ENCODE measurements around the gene FRMD5.

DNA sequence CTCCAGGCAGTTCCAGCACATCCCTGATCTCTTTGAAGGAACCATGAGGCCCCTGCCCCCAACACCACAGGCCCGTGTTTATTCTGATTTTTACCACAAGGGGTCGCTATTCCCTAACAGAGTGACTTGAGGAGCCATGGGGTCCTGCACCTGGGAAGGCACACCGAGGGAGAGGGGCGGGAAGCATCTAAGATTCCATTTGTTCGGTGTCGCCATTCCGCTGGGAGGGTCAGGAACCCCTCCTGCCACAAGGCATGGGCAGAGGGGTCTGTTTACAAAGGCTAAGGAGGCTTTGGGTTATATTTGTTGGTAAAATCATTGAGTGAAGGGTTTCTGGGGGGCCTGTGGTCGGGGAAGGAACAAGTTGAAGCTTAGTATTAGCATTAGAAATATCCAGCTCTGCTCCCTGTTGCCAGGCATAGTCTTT lies 291.2 kb downstream of the FRMD5 start:
- no peak for TF ChIP-seq POLR2AphosphoS5 (IDR thresholded peaks at IDR 0.05; ENCODE audit: insufficient read depth in 1 of 2, low read depth in 1 of 2)
- TF ChIP-seq, protein P1, sequence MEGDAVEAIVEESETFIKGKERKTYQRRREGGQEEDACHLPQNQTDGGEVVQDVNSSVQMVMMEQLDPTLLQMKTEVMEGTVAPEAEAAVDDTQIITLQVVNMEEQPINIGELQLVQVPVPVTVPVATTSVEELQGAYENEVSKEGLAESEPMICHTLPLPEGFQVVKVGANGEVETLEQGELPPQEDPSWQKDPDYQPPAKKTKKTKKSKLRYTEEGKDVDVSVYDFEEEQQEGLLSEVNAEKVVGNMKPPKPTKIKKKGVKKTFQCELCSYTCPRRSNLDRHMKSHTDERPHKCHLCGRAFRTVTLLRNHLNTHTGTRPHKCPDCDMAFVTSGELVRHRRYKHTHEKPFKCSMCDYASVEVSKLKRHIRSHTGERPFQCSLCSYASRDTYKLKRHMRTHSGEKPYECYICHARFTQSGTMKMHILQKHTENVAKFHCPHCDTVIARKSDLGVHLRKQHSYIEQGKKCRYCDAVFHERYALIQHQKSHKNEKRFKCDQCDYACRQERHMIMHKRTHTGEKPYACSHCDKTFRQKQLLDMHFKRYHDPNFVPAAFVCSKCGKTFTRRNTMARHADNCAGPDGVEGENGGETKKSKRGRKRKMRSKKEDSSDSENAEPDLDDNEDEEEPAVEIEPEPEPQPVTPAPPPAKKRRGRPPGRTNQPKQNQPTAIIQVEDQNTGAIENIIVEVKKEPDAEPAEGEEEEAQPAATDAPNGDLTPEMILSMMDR (IDR thresholded peaks at IDR 0.05) = peak; percentile 68 to 89 (median 88)
